ENCODE results near the gene FUBP1.
"Not testable (repeated sequence)": the region's sequence is repeated elsewhere in the genome, so short reads cannot be mapped to it uniquely, and the experiment has no call there.

Gene FUBP1

DNA sequence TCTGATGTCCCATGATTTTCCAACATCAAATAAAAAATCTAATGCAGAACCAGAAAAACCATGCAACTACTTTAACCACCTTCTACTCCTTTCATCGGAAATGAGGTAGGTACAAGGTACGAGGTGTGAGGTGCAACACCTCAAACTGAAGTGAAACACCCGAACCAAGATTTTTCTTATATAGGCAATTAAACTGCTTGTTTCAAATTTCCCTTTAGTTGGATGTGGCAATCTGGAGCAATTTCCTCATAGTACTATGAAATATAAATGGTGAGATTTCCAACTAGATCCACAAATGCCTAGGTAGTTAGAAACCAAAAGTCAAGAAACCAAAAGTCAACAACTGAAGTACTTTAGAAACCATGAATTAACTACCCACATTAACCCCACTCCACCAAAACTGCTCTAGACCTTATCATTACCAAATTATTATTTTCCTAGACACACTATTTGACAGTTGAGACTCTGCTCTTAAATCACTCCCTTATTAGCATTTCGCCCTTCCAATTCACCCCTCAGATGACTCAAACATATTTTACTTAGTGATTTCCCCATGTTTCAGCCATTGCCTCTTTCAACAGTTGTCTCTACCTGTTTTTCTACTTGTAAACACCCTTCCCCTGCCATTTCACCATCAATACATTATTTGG lies 37.8 kb downstream of the FUBP1 start:
- no peak for DNase-seq

DNA sequence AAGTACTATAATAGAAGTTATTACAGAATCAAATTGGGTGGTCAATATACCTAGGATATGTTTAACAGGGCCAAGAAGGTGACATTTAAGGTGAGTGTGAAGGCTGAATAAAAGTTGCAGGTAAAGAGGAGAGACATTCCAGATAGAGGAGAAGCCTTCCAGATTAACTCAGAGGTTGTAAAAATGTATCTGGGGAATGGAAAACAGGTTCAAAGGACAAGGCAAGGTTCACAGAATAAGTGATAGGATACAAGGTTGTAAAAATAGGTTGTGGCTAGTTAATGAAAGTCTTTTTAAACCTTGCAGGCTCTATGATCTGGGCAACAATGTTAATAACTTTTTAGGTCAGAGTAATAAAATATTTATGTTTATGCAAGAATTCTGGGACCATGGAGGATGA lies 40.2 kb downstream of the FUBP1 start:
- DNase-seq = no peak

DNA sequence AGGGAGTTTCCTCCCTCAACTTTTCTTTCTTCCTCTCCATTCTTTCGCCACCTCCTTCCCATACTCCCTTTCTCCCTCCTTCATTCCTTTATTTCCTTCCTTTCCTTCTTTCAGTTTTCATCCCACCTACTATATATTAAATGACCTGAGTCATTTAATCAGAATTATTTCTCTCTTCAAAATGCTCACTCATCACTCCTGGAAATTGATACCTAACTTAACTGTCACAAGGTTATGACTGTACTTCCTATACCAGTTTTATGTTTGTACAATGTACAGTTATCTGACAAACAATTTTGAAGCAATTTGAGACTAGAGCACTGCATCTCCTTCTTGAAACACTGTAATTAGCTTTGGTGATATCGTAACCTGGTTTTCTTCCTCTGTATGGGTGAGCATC lies 49.1 kb downstream of the FUBP1 start:
- no peak for DNase-seq

DNA sequence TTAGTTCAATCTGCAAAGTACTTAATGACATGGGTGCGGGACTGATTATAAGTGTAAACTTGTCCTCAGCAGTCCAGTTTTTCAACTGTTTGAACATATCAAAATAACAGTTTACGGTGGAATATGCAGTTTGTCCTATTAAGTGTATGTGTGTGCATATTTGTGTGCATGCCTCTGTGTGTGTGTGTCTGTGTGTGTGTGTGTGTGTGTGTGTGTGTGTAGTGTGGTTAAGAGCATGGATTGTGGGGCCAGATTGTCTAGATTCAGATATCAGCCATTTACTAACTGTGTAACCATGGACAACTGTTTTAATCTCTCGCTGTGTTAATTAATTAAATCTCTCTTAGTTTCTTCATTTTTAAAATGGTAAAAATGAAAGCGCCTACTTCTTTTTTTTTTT lies 51.5 kb downstream of the FUBP1 start:
- no peak for DNase-seq

DNA sequence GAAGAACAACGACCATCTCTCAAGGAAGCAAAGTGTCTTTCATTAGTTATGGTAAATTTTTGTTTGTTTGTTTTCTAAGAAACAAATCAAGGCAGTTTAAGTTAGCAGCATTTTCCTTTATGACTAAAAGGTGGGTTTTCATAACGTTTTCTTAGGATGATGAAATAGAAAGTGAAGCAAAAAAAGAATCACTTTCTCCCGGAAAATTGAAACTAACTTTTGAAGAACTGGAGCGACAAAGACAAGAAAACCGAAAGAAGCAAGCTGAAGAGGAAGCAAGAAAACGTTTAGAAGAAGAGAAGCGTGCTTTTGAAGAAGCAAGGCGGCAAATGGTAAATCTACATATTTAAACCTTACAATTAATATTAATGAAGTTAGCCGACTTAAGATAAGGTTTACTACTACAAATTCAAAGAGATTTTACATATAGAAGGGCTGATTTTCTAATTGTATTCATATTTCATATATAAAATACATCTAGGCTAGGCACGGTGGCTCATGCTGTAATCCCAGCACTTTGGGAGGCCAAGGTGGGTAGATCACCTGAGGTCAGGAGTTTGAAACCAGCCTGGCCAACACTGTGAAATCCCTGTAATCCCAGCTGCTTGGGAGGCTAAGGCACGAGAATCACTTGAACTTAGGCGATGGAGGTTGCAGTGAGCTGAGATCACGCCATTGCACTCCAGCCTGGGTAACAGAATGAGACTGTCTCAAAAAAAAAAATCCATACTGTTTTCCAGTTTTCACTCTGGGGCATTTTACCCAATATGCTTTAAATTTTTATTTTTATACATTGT lies 52.1 kb downstream of the FUBP1 start:
- no peak for DNase-seq

DNA sequence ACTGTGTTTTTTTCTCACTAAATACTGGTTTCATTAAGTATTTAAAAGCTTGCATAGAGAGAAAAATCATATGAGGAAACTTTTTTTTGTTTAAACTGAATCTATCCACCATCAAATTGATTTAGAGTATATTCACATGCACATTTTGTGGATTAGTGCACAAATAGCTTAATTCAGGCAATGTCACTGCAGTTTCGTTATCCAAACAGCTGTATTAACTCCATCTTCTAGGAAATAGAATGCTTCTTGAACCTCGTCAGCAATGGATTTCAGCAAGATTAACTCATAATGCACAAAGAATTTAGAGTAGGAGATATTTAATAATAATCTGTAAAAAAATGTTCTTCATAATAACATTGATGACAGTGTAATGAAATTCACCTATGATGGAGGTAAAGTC lies 52.9 kb downstream of the FUBP1 start:
- DNase-seq = no peak

DNA sequence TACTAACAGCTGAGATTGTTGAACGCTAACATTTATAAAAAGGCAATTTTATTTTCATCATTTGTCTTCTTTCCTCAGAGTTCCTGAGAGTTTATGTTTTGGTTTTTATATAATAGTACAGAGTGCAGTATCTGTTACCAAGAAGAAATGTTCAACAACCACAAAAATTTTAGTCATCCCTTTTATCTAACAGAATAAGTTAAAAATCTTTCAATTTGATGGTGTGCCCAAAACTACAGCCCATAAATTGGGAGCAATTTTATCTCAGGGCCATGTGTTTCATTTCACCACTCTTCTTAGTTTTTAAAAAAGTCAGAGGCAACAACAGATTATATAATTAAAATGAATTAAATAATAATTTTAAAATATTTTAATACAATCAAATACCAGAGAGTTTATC lies 53.4 kb downstream of the FUBP1 start:
- DNase-seq = no peak

DNA sequence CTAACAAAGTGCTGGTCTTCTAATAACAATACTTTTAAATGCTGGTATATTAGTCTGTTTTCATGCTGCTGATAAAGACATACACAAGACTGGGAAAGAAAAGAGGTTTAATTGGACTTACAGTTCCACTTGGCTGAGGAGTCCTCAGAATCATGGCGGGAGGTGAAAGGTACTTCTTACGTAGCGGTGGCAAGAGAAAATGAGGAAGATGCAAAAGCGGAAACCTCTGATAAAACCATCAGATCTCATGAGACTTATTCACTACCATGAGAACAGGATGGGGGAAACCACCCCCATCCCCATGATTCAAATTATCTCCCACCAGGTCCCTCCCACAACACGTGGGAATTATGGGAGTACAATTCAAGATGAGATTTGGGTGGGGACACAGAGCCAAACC lies 60.0 kb downstream of the FUBP1 start:
- not testable (repeated sequence) for DNase-seq

DNA sequence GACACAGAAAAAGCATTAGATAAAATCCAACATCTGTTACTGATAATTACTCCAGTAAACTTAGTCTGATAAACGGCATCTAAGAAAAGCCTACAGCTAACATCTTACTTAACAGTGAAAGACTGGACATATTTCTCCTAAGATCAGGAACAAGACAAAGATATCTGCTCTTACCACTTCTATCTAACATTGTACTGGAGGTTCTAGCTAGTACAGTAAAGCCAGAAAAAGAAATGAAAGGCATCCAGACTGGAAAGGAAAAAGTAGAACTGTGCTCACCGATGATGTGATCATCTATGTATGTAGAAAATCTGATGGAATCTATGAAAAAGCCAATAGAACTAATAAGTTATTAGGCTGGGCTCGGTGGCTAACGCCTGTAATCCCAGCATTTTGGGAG lies 68.8 kb downstream of the FUBP1 start:
- DNase-seq = no peak

DNA sequence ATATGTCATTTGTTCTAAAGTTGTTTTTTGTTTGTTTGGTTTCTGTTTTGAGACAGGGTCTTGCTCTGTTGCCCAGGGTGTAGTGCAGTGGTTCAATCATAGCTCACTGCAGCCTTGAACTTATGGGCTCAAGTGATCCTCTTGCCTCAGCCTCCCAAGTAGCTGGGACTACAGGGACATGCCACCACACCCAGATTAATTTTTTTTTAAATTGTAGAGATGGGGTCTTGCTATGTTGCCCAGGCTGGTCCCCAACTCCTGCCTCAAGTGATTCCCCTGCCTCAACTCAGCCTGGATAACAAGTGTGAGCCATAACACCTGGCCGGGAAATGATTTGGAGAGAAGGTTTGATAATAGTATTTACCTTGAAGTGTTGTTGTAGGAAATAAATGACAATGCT lies 72.2 kb downstream of the FUBP1 start:
- no peak for DNase-seq

DNA sequence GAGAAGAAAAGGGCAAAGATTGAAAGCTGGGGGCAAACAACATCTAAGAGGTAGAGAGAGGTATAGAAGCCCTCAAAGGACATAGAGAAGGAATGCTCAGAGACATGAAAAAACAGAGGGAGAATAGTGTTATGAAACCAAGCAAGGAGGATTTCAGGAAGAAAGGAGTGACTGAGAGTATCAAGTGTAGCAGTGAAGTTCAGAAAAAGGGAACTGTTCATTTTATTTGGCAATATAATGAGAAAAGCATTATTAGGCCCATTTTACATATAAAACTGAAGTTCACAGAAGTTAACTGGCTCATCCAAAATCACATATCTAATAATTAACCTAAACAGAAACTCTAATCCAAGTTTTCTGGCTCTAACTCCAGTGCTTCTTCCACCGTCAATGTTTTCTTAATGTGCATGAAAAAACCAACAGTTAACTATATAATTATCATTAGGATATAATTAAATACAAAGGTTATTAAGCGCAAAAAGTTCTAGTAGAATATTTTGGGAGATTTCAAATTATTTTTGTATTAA lies 72.8 kb downstream of the FUBP1 start:
- DNase-seq = no peak

DNA sequence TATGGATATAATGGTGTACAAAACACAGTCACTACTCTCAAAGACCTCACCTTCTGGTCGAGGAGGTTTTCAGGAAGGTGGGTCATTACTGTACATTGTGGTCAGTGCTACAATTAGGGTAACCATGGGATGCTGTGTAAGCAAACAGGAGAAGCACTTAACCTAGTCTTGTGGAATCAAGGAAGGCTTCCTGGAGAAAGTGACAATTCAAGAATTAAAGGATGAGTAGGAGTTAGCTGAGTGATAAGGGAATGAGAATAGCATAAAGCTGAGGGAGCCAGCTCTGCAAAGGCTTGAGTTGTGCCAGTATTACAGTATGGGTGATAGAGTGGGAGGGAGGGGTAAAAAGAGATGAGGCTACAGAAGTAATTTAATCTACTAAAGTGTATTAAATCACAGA lies 73.3 kb downstream of the FUBP1 start:
- DNase-seq = no peak

DNA sequence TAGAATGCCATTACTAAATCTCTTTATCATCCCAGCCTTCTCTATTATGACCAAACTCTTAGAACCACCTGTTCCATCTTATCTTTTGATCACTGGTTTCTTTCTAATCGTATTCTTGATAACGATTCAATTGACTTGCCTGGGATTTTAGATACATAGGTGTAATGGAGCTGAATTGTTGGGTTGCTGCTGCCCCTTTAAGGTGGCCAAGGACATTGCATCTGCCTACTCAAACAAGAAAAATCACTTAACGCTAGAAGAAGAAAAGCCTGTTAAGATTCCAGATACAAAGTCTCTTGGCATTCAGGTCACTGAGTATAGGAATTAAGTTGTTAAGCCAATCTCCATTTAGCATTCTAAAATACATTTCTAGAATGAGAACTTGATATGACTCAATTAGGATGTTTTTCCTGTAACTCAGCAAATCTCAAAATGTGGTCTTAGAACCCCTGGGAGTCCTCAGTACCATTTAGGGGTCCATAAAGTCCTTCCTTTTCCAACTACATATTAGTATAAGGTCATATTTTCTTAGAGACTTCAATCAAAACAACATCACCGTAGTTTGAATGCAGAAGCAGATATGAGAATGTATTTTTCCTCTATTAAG lies 78.1 kb downstream of the FUBP1 start:
- peak; percentile 65 for DNase-seq

DNA sequence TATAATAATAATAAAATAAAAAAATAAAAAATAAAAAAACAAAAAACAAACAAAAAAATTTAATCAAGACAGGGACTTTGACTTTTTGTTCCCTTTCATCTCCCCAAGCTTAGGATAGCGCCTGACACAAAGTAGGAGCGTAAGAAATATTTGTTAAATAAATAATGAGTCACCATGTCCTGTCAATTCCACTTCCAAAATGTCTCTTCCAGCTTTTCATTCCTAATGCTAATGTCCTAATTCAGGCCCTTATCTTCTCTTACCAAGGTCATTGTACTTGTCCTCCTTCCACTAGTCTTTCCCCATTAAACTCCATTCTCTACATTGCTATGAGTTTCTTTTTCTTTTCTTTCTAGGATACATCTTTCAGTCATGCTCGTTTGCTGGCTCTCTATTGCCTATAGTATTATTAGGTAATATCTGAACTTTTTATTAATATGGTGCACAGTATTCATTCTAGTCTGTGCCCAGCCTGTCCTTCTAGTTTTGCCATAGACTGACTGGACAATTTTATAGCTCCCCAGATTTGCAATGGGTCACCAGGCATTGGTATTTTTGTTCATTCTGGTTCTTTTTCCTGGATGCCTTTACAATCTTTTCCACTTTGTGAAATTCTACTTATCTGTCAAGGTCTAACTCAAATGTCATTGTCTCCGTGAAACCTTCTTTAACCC lies 79.1 kb downstream of the FUBP1 start:
- DNase-seq = no peak

All from NCI-H526 treated with DMSO at 0.1 percent for 48 hours (cell line).